ENCODE results near the gene TPM2. TPM values are rescaled to one million over a fixed set of nuclear protein-coding genes. Genes with fewer than 3 reads are reported as not detected.

The TPM2 gene
- total RNA-seq, 1 donor from 2014 or later, result 174 TPM

GRCh38 chr9:35681341-35682002, 8.3 kb downstream of the TPM2 start:
- H4K20me1 ChIP-seq (ENCODE audit: low read depth), result no peaks in the 10 kb centered on the region
- peaks cover 10% of the 10 kb centered on the region for H3K4me1 Mint-ChIP-seq
- no peaks in the 10 kb centered on the region for H3K9me3 Mint-ChIP-seq
- H3K4me1 ChIP-seq, result peaks cover 3% of the 10 kb centered on the region
- H3K4me3 Mint-ChIP-seq, result no peak overlapping the region
- H3K36me3 ChIP-seq, result no peaks in the 10 kb centered on the region
- no peak overlapping the region for H3K4me2 ChIP-seq
- H2AFZ ChIP-seq (replicated peaks), result no peak overlapping the region
- peaks cover 21% of the 10 kb centered on the region for H3K36me3 Mint-ChIP-seq
- TF ChIP-seq EZH2phosphoT487 (IDR thresholded peaks at IDR 0.05) (no peak), EZH2 (IDR thresholded peaks at IDR 0.05) (no peak)
- TF ChIP-seq, protein P1, sequence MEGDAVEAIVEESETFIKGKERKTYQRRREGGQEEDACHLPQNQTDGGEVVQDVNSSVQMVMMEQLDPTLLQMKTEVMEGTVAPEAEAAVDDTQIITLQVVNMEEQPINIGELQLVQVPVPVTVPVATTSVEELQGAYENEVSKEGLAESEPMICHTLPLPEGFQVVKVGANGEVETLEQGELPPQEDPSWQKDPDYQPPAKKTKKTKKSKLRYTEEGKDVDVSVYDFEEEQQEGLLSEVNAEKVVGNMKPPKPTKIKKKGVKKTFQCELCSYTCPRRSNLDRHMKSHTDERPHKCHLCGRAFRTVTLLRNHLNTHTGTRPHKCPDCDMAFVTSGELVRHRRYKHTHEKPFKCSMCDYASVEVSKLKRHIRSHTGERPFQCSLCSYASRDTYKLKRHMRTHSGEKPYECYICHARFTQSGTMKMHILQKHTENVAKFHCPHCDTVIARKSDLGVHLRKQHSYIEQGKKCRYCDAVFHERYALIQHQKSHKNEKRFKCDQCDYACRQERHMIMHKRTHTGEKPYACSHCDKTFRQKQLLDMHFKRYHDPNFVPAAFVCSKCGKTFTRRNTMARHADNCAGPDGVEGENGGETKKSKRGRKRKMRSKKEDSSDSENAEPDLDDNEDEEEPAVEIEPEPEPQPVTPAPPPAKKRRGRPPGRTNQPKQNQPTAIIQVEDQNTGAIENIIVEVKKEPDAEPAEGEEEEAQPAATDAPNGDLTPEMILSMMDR (IDR thresholded peaks at IDR 0.05), result no peak
- no peaks in the 10 kb centered on the region for H3K27me3 ChIP-seq
- no peaks in the 10 kb centered on the region for H3K9me3 ChIP-seq (ENCODE audit: low read depth)
- no peak overlapping the region for H3K9ac ChIP-seq
- no peak overlapping the region for H3K4me3 ChIP-seq
- H3F3A ChIP-seq (ENCODE audit: low read depth), result peaks cover 26% of the 10 kb centered on the region
- H3K27ac ChIP-seq, result no peak overlapping the region
- H3K27ac Mint-ChIP-seq, result no peak overlapping the region
- peaks cover 8% of the 10 kb centered on the region for H3K27me3 Mint-ChIP-seq (ENCODE audit: insufficient read depth, low read depth)
- DNase-seq (ENCODE audit: low spot score), result no peak
- H3K79me2 ChIP-seq (ENCODE audit: low read depth), result no peaks in the 10 kb centered on the region

DNA sequence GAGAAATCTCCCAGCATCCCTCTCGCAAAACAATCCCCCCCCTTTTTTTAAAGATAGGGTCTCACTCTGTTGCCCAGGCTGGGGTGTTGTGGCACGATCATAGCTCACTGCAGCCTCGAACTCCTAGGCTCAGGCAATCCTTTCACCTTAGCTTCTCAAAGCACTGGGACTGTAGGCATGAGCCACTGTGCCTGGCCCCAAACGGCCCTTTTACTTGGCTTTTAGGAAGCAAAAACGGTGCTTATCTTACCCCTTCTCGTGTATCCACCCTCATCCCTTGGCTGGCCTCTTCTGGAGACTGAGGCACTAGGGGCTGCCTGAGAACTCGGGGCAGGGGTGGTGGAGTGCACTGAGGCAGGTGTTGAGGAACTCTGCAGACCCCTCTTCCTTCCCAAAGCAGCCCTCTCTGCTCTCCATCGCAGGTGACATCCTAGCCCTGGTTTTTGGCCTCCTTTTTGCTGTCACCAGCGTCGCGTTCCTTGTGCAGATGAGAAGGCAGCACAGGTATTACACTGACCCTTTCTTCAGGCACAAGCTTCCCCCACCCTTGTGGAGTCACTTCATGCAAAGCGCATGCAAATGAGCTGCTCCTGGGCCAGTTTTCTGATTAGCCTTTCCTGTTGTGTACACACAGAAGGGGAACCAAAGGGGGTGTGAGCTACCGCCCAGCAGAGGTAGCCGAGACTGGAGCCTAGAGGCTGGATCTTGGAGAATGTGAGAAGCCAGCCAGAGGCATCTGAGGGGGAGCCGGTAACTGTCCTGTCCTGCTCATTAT, 9.2 kb downstream of the TPM2 start:
- no peaks in the 10 kb centered on the region for H4K20me1 ChIP-seq (ENCODE audit: low read depth)
- H3K4me3 ChIP-seq, result no peak overlapping the region
- no peak overlapping the region for H3K27ac Mint-ChIP-seq
- H3K36me3 Mint-ChIP-seq, result peaks cover 18% of the 10 kb centered on the region
- H3K27me3 ChIP-seq, result no peaks in the 10 kb centered on the region
- H3K4me1 Mint-ChIP-seq, result peaks cover 11% of the 10 kb centered on the region
- H3K9ac ChIP-seq, result no peak overlapping the region
- no peaks in the 10 kb centered on the region for H3K9me3 Mint-ChIP-seq
- no peaks in the 10 kb centered on the region for H3K36me3 ChIP-seq
- TF ChIP-seq, protein P1 (IDR thresholded peaks at IDR 0.05), result no peak
- TF ChIP-seq EZH2 (IDR thresholded peaks at IDR 0.05) (no peak), EZH2phosphoT487 (IDR thresholded peaks at IDR 0.05) (no peak)
- H3K4me2 ChIP-seq, result no peak overlapping the region
- H3K27me3 Mint-ChIP-seq (ENCODE audit: insufficient read depth, low read depth), result peaks cover 10% of the 10 kb centered on the region
- H3K79me2 ChIP-seq (ENCODE audit: low read depth), result no peaks in the 10 kb centered on the region
- H3K27ac ChIP-seq, result no peak overlapping the region
- no peaks in the 10 kb centered on the region for H3K9me3 ChIP-seq (ENCODE audit: low read depth)
- H3K4me1 ChIP-seq, result peaks cover 9% of the 10 kb centered on the region
- peak; percentile 74 for DNase-seq (ENCODE audit: low spot score)
- H2AFZ ChIP-seq (replicated peaks), result no peak overlapping the region
- H3K4me3 Mint-ChIP-seq, result no peak overlapping the region
- H3F3A ChIP-seq (ENCODE audit: low read depth), result peaks cover 32% of the 10 kb centered on the region

- H3K36me3 ChIP-seq, result no peaks in the 10 kb centered on the region
- H3F3A ChIP-seq (ENCODE audit: low read depth), result peaks cover 32% of the 10 kb centered on the region
- no peaks in the 10 kb centered on the region for H4K20me1 ChIP-seq (ENCODE audit: low read depth)
- H3K27ac ChIP-seq, result no peak overlapping the region
- DNase-seq (ENCODE audit: low spot score), result no peak
- no peak overlapping the region for H2AFZ ChIP-seq (replicated peaks)
- Mint-ChIP-seq H3K27ac (no peak overlapping the region), H3K4me3 (no peak overlapping the region), H3K36me3 (peaks cover 15% of the 10 kb centered on the region), H3K4me1 (peaks cover 11% of the 10 kb centered on the region), H3K27me3 (ENCODE audit: insufficient read depth, low read depth) (peaks cover 11% of the 10 kb centered on the region), H3K9me3 (no peaks in the 10 kb centered on the region)
- peaks cover under 1% of the 10 kb centered on the region for H3K27me3 ChIP-seq
- no peaks in the 10 kb centered on the region for H3K79me2 ChIP-seq (ENCODE audit: low read depth)
- no peak overlapping the region for H3K4me3 ChIP-seq
- H3K4me2 ChIP-seq, result no peak overlapping the region
- no peak for TF ChIP-seq EZH2 (IDR thresholded peaks at IDR 0.05)
- TF ChIP-seq, protein P1 (IDR thresholded peaks at IDR 0.05), result no peak
- no peak for TF ChIP-seq EZH2phosphoT487 (IDR thresholded peaks at IDR 0.05)
- H3K4me1 ChIP-seq, result peaks cover 9% of the 10 kb centered on the region
- H3K9ac ChIP-seq, result no peak overlapping the region
- H3K9me3 ChIP-seq (ENCODE audit: low read depth), result no peaks in the 10 kb centered on the region
Measured at GRCh38 chr9:35679766-35680330, 9.9 kb downstream of the TPM2 start.

Measured in neural progenitor cell (in vitro differentiated cells).